DND-41 (cell line): ENCODE results near the gene SEC31B.

Experiments
- EZH2 ChIP-seq: IDR thresholded peaks from 3 replicates; pipeline ENCODE4 v1.6.1; 2012; ENCODE audit warnings: borderline replicate concordance, low read depth, mild to moderate bottlenecking, moderate library complexity, low read length, inconsistent platforms; ENCODE audit not compliant: severe bottlenecking
- TF ChIP-seq, protein P1 (sequence below): IDR thresholded peaks from 2 replicates; pipeline ENCODE4 v1.5.1; 2012; ENCODE audit warnings: borderline replicate concordance, low read length, moderate library complexity, mild to moderate bottlenecking; ENCODE audit not compliant: poor library complexity, severe bottlenecking; ENCODE audit errors: extremely low read depth

DNA sequence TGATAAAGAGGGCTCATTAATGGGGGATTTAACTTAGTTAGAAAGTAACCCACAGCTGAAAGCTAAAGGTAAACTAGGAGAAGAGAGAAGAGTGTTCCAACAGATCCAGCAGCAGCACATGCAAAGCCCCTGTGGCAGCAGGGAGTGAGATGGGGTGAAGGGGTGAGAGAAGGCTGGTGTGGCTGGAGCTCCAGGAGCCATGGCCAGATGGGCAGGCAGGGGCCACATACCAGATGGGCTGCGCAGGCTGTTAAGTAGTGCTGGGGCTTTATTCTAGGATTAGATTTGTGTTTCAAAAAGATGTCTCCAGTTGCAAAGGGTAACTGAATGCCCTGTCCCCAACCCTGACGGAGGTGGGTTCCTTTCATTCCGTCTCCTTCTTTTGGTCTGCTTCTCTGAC, 49.3 kb upstream of the SEC31B start:
- TF ChIP-seq, protein P1, sequence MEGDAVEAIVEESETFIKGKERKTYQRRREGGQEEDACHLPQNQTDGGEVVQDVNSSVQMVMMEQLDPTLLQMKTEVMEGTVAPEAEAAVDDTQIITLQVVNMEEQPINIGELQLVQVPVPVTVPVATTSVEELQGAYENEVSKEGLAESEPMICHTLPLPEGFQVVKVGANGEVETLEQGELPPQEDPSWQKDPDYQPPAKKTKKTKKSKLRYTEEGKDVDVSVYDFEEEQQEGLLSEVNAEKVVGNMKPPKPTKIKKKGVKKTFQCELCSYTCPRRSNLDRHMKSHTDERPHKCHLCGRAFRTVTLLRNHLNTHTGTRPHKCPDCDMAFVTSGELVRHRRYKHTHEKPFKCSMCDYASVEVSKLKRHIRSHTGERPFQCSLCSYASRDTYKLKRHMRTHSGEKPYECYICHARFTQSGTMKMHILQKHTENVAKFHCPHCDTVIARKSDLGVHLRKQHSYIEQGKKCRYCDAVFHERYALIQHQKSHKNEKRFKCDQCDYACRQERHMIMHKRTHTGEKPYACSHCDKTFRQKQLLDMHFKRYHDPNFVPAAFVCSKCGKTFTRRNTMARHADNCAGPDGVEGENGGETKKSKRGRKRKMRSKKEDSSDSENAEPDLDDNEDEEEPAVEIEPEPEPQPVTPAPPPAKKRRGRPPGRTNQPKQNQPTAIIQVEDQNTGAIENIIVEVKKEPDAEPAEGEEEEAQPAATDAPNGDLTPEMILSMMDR, result no peak
- TF ChIP-seq EZH2, result no peak
